Peyer's patch (tissue), 4 donors: ENCODE results near the gene ARHGAP24.

Source experiments
- POLR2A ChIP-seq, 2 donors: fragments of 450-650 bp; IDR thresholded peaks; one replicate each; pipeline ENCODE4 v1.5.1; 2017; ENCODE audit warnings: antibody characterized with exemption in 2 of 2, mild to moderate bottlenecking in 2 of 2, moderate library complexity in 2 of 2
- TF ChIP-seq, protein P1 (sequence below), 6 experiments: fragments of 450-650 bp in 4 of 6; fragments of 200-600 bp in 2 of 6; sonication (generic) in 1 of 6; IDR thresholded peaks; one replicate each; pipeline ENCODE4 v1.5.1; 2017 to 2019; ENCODE audit warnings: antibody characterized with exemption in 6 of 6, mild to moderate bottlenecking in 3 of 6, moderate library complexity in 1 of 6

DNA sequence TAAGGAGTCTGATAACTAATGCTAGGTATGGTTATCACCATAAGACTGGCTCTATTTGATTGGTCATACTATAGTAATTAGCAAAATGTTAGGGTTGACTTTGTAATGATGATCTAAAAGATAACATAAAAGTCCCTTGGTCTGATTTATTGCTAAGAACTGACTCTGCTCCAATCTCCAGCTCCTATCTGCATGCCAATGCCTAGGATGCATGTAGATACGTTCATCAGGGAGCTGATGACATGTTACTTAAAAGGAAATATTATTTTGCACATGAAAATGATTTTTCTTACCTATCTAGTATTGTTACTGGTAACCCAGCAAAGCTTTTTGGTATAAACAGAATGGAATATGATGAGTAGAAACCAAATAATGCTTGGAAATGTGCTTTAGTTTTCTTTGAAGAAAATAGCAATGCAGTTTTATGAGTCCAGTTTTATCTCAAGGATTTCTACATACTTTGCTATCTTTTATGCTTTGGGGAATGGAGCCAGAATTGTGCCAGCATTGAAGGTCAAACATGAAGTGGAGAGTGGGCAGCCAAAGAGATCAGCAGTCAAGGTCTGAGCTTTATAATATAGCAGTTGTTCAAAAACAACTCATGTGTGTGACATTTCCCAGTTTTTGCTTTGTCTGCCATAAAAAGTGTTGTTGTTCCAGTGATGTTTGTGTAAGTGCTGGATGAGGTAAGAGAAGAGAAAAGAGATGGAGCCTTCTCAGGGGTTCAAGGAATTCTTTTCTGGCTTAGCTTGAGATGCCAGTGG, 121.0 kb downstream of the ARHGAP24 start:
- TF ChIP-seq POLR2A (IDR thresholded peaks at IDR 0.05): no peak
- TF ChIP-seq, protein P1, sequence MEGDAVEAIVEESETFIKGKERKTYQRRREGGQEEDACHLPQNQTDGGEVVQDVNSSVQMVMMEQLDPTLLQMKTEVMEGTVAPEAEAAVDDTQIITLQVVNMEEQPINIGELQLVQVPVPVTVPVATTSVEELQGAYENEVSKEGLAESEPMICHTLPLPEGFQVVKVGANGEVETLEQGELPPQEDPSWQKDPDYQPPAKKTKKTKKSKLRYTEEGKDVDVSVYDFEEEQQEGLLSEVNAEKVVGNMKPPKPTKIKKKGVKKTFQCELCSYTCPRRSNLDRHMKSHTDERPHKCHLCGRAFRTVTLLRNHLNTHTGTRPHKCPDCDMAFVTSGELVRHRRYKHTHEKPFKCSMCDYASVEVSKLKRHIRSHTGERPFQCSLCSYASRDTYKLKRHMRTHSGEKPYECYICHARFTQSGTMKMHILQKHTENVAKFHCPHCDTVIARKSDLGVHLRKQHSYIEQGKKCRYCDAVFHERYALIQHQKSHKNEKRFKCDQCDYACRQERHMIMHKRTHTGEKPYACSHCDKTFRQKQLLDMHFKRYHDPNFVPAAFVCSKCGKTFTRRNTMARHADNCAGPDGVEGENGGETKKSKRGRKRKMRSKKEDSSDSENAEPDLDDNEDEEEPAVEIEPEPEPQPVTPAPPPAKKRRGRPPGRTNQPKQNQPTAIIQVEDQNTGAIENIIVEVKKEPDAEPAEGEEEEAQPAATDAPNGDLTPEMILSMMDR (IDR thresholded peaks at IDR 0.05): no peak
